ENCODE measurements around the gene PRG2.
"Not testable (repeated sequence)": the region's sequence is repeated elsewhere in the genome, so short reads cannot be mapped to it uniquely, and the experiment has no call there.

The PRG2 gene

GRCh38 chr11:57363131-57364080, 27.0 kb downstream of the PRG2 start:
- no peak for TF ChIP-seq ZFX (IDR thresholded peaks at IDR 0.05)
- TF ChIP-seq, protein P1, sequence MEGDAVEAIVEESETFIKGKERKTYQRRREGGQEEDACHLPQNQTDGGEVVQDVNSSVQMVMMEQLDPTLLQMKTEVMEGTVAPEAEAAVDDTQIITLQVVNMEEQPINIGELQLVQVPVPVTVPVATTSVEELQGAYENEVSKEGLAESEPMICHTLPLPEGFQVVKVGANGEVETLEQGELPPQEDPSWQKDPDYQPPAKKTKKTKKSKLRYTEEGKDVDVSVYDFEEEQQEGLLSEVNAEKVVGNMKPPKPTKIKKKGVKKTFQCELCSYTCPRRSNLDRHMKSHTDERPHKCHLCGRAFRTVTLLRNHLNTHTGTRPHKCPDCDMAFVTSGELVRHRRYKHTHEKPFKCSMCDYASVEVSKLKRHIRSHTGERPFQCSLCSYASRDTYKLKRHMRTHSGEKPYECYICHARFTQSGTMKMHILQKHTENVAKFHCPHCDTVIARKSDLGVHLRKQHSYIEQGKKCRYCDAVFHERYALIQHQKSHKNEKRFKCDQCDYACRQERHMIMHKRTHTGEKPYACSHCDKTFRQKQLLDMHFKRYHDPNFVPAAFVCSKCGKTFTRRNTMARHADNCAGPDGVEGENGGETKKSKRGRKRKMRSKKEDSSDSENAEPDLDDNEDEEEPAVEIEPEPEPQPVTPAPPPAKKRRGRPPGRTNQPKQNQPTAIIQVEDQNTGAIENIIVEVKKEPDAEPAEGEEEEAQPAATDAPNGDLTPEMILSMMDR (conservative IDR thresholded peaks at IDR 0.05): no peak
- H3K27ac ChIP-seq: no peak overlapping the region

DNA sequence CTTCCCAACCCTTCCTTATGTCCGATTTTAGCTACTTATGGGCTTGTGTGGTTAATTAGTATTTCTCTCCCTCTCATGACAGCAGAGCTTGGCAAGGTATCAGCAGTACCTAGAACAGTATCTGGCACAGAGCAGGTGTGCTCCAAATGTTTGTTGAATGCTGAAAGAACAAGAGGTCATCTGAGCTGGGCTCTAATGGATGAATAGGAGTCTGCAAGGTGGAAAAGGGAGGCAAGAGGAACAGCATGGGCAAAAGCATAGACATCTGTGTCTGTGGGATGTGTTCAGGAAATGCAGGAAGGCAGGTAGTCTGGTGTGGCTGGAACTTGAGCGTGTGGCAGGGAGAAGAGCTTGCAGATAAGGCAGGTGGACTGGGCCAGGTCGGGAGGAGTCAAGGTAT, 28.5 kb downstream of the PRG2 start:
- no peak overlapping the region for H3K27ac ChIP-seq
- TF ChIP-seq, protein P1 (conservative IDR thresholded peaks at IDR 0.05): no peak
- no peak for TF ChIP-seq ZFX (IDR thresholded peaks at IDR 0.05)

DNA sequence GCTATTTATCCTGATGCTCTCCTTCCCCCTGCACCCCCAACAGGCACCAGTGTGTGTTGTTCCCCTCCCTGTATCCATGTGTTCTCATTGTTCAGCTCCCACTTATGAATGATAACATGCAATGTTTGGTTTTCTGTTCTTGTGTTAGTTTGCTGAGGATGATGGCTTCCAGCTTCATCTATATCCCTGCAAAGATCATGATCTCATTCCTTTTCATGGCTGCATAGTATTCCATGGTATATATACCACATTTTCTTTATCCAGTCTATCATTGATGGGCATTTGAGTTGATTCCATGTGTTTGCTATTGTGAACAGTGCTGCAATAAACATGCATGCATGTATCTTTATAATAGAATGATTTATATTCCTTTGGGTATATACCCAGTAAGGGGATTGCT, 29.0 kb downstream of the PRG2 start:
- H3K27ac ChIP-seq: not testable (repeated sequence)

DNA sequence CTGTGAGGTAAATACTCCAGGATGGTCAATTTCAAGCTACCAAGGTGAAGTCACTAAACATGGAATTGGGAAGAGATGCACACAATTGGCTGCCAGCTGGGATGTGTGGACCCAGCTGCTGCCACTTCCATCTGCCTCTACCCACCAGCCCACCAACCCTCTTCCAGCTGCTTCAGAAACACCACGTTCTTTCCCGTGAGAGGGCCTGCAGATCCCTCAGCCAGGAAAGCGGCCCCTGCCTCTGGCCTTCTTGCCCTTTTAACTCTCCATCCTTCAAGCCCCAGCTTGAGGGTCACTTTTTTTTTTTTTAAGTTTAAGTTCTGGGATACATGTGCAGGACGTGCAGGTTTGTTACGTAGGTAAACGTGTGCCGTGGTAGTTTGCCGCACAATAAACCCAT, 29.5 kb downstream of the PRG2 start:
- H3K27ac ChIP-seq: no peak overlapping the region
- TF ChIP-seq ZFX (IDR thresholded peaks at IDR 0.05): no peak
- TF ChIP-seq, protein P1 (conservative IDR thresholded peaks at IDR 0.05): no peak

DNA sequence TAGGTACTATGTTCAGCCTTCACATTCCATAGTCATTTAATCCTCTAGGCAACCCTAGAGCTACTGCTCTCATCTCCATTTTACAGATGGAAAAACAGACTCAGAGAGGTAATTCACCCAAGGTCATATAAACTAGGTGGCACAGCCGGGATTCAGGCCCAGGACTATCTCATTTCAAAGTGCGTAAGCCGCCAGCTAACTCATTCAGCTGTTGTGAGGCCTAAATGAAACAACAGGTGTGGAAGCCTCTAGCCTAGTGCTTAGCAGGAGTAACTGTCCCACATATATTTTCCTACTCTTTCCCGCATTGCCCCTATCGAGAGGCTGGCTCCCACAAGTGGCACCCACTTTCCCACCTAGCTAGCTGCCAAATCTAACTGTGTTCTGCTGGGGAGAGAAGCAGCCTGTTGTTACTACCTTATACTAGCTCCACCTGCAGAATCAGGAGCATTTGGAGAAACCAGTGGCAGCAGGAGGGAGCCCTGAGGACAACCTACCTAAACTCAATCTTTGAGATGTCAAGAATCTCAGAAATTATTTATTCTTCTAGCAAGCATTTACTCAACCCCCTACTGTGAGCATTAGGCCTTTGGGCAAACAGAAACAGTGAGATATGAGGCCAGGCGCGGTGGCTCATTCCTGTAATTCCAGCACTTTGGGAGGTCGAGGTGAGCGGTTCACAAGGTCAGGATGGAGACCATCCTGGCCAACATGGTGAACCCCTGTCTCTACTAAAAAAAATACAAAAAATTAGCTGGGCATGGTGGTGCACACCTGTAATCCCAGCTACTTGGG, 30.4 kb downstream of the PRG2 start:
- TF ChIP-seq, protein P1 (conservative IDR thresholded peaks at IDR 0.05): no peak
- TF ChIP-seq ZFX (IDR thresholded peaks at IDR 0.05): no peak

DNA sequence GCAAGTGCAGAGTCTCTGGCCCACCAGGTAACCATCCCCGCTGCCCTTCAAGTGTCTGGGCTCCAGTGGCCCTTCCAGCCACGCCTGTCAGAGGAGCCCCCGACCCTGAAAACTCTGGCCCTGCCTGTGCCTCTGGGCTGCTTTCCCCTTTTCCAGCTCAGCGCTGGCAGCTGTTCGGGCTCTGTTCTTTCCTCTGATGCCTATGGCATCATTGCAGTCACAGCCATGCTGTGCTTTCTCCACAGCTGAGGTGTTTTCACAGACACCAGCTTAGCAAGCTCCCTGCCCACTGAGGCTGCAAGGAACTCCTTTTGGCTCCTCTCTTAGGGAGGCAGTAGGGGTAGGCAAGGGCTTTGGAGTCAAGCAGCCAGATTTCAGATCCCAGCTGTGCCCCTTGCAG, 31.1 kb downstream of the PRG2 start:
- TF ChIP-seq, protein P1 (conservative IDR thresholded peaks at IDR 0.05): no peak
- no peak for TF ChIP-seq ZFX (IDR thresholded peaks at IDR 0.05)

More for the DNA sequence above, 30.4 kb downstream of the PRG2 start:
- H3K27ac ChIP-seq: no peak overlapping the region

DNA sequence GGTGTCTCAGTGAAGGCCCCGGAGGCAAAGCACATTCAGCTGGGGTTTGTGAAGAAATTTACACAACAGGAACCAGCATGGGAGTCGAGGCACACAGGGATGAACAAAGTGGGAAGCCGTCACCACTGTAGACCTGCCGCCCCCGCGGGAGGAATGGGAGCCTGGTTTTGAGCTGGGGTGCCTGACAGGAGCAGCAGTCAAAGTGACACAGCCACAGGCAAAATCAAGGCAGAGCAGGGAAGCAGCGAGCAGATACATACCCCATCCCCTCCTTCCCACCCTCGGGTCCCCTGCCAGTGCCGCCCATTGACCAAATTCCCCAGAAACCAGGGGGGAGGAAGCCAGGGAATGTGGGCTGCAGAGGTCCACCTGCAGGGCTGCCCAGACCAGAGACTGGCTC, 31.5 kb downstream of the PRG2 start:
- TF ChIP-seq ZFX (IDR thresholded peaks at IDR 0.05): no peak
- TF ChIP-seq, protein P1 (conservative IDR thresholded peaks at IDR 0.05): no peak
- H3K27ac ChIP-seq: no peak overlapping the region

More for the DNA sequence above, 31.1 kb downstream of the PRG2 start:
- no peak overlapping the region for H3K27ac ChIP-seq

Measured in C4-2B (cell line).